OCI-LY3 (cell line): ENCODE data around the gene CAMK2B.

Source experiments
- CTCF ChIP-seq: fragments of 200-600, 300-600 bp; sonication (generic); IDR thresholded peaks from 2 replicates; pipeline ENCODE4 v1.5.1; 2014; ENCODE audit warnings: antibody characterized with exemption, low read length, low read depth
- EZH2phosphoT487 ChIP-seq: fragments of 200-600 bp; shearing (Covaris generic); IDR thresholded peaks from 2 replicates; pipeline ENCODE4 v1.6.1; 2018; ENCODE audit warnings: antibody characterized with exemption, mixed run types, low read depth

GRCh38 chr7:44189286-44189992 lies 136.0 kb downstream of the CAMK2B start, which contains the start of gene GCK:
- TF ChIP-seq CTCF, result no peak
- no peak for TF ChIP-seq EZH2phosphoT487
